Type B pancreatic cell (in vitro differentiated cells): ENCODE results near the gene GTF2H4. TPM values are rescaled to one million over a fixed set of nuclear protein-coding genes. Genes with fewer than 3 reads are reported as not detected.
"Not testable (repeated sequence)": the region's sequence is repeated elsewhere in the genome, so short reads cannot be mapped to it uniquely, and the experiment has no call there.

Experiments
- DNase-seq: peaks from one replicate; pipeline ENCODE4 v3.0.0; 2021; ENCODE audit warnings: mixed read lengths; ENCODE audit not compliant: unreplicated experiment; ENCODE audit errors: extremely low spot score
- H3K27ac Mint-ChIP-seq: 2 replicates; pipeline ENCODE4 v1.8.0; 2021; ENCODE audit warnings: mild to moderate bottlenecking, mixed read lengths
- H3K27me3 Mint-ChIP-seq: 2 replicates; pipeline ENCODE4 v1.8.0; 2021; ENCODE audit warnings: mixed read lengths
- H3K36me3 Mint-ChIP-seq: 2 replicates; pipeline ENCODE4 v1.8.0; 2021; ENCODE audit warnings: mixed read lengths
- H3K4me1 Mint-ChIP-seq: one replicate; pipeline ENCODE4 v1.8.0; 2021; ENCODE audit warnings: mixed read lengths; ENCODE audit not compliant: unreplicated experiment
- H3K4me3 Mint-ChIP-seq: 2 replicates; pipeline ENCODE4 v1.8.0; 2021; ENCODE audit warnings: mild to moderate bottlenecking, mixed read lengths
- H3K9me3 Mint-ChIP-seq: 2 replicates; pipeline ENCODE4 v1.8.0; 2021; ENCODE audit warnings: mixed read lengths
- total RNA-seq: library from RNA; stranded (reverse); gene quantifications from 2 replicates; pipeline ENCODE4 v1.2.1, GENCODE V29; 2021; ENCODE audit warnings: low replicate concordance
- TF ChIP-seq, protein P1 (sequence below): fragments of 200-600 bp; sonication (generic); conservative IDR thresholded peaks from 2 replicates; pipeline ENCODE4 v1.5.0; 2021; ENCODE audit warnings: antibody characterized with exemption, mild to moderate bottlenecking

The GTF2H4 gene
- total RNA-seq, 1 donor from 2014 or later: 78.7 TPM

DNA sequence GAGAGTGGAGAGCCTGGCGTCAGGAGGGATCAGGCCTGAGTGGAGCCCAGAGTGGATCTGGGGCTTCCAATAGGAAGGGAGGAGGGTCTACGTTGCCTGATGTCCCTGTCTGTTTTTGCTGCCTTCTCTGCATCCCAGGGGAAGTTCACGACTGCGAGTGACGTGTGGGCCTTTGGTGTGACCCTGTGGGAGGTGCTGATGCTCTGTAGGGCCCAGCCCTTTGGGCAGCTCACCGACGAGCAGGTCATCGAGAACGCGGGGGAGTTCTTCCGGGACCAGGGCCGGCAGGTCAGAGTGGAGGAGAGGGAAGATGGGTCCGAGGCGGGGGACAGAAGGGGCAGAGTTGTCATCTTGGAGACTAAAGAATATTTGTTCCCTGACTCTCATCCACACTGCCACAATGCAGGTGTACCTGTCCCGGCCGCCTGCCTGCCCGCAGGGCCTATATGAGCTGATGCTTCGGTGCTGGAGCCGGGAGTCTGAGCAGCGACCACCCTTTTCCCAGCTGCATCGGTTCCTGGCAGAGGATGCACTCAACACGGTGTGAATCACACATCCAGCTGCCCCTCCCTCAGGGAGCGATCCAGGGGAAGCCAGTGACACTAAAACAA is 9.2 kb upstream of the GTF2H4 start:
- no peak for DNase-seq
- H3K27me3 Mint-ChIP-seq: no peaks in the 10 kb centered on the region
- H3K4me3 Mint-ChIP-seq: no peak overlapping the region
- TF ChIP-seq, protein P1, sequence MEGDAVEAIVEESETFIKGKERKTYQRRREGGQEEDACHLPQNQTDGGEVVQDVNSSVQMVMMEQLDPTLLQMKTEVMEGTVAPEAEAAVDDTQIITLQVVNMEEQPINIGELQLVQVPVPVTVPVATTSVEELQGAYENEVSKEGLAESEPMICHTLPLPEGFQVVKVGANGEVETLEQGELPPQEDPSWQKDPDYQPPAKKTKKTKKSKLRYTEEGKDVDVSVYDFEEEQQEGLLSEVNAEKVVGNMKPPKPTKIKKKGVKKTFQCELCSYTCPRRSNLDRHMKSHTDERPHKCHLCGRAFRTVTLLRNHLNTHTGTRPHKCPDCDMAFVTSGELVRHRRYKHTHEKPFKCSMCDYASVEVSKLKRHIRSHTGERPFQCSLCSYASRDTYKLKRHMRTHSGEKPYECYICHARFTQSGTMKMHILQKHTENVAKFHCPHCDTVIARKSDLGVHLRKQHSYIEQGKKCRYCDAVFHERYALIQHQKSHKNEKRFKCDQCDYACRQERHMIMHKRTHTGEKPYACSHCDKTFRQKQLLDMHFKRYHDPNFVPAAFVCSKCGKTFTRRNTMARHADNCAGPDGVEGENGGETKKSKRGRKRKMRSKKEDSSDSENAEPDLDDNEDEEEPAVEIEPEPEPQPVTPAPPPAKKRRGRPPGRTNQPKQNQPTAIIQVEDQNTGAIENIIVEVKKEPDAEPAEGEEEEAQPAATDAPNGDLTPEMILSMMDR: no peak
- no peak overlapping the region for H3K27ac Mint-ChIP-seq
- no peaks in the 10 kb centered on the region for H3K9me3 Mint-ChIP-seq
- peaks cover 8% of the 10 kb centered on the region for H3K4me1 Mint-ChIP-seq
- peaks cover 9% of the 10 kb centered on the region for H3K36me3 Mint-ChIP-seq

DNA sequence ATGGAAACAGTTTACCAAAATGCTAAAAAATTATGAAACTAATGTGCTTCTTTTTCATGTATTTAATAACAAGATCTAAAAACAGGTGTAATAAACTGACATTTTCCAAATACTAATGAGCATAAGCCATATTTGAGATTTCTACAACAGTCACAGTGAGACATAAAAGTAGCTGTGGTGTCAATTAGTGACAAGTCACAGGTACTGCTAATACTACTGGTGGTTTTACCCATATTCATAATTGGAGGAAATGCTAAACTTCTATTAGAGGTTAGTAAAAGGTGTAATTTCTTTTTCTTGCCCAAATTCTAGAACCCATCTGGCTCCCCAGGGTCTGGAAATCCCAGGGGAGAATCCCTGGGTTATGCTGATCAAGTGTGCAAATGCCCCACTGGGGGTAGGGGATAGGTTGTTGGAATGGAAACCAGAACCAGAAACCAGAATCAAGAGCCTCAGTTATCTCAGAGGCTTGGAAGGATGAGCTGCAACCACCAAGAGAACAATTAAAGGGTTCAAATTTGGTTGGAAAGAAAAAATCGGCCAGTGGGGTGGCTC is 7.1 kb upstream of the GTF2H4 start:
- Mint-ChIP-seq H3K27me3 (no peaks in the 10 kb centered on the region), H3K9me3 (no peaks in the 10 kb centered on the region), H3K27ac (no peak overlapping the region), H3K36me3 (no peaks in the 10 kb centered on the region), H3K4me1 (peaks cover 8% of the 10 kb centered on the region), H3K4me3 (no peak overlapping the region)
- TF ChIP-seq, protein P1: no peak
- DNase-seq: no peak

DNA sequence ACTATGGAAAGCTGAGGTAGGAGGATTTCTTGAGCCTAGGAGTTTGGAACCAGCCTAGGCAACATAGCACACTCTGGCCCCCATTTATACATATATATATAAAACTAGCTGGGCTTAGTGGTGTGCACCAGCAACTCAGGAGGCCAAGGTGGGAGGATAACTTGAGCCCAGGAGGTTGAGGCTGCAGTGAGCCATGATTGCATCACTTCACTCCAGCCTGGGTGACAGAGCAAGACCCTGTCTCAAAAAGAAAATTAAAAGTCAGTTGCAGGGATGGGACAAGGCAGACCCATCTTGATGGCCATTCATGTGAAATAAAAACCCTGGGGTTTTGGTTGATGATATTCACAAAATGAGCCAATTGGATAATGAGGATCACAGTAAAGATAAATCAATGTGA is 6.6 kb upstream of the GTF2H4 start:
- DNase-seq: no peak
- TF ChIP-seq, protein P1: no peak
- no peak overlapping the region for H3K27ac Mint-ChIP-seq
- peaks cover 8% of the 10 kb centered on the region for H3K4me1 Mint-ChIP-seq
- H3K27me3 Mint-ChIP-seq: no peaks in the 10 kb centered on the region
- H3K9me3 Mint-ChIP-seq: no peaks in the 10 kb centered on the region
- no peaks in the 10 kb centered on the region for H3K36me3 Mint-ChIP-seq
- H3K4me3 Mint-ChIP-seq: no peak overlapping the region

DNA sequence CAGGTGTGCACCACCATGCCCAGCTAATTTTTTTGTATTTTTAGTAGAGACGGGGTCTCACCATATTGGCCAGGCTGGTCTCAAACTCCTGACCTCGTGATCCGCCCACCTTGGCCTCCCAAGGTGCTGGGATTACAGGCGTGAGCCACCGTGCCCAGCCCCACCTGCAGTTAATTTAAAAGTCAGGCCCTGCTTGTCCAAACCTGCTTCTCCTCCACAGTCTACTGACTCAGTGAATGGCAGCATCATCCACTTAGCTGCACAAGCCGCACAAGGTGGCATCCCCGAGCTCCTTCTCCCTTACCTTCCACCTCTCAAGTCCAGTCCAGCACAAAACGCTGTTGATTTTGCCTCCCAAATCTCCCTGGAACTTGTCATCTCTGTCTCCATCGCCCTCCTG is 5.8 kb upstream of the GTF2H4 start:
- H3K4me1 Mint-ChIP-seq, H3K9me3 Mint-ChIP-seq, DNase-seq, H3K27me3 Mint-ChIP-seq, H3K36me3 Mint-ChIP-seq, H3K27ac Mint-ChIP-seq, H3K4me3 Mint-ChIP-seq: not testable (repeated sequence)

DNA sequence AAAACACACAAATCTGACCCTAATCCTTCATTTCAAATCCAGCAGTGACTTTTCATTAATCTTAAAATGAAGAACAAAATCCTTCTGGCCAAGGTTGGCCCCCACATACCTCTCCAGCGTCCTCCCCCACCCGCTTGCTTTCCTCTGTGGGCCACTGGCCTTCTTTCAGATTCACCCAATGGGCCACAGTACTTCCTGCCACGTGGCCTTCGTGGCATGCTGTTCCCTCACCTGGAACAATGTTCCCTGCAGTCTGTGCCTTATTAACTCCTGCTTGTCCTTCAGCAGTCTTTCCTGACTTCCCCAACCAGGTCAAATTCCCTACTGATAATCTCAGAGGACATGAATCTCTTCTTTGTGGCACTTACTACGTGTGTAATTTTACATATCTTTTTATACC is 5.3 kb upstream of the GTF2H4 start:
- DNase-seq: no peak
- Mint-ChIP-seq H3K4me3 (no peak overlapping the region), H3K36me3 (no peaks in the 10 kb centered on the region), H3K27ac (no peak overlapping the region), H3K27me3 (no peaks in the 10 kb centered on the region), H3K4me1 (peaks cover 8% of the 10 kb centered on the region), H3K9me3 (no peaks in the 10 kb centered on the region)
- TF ChIP-seq, protein P1: no peak

DNA sequence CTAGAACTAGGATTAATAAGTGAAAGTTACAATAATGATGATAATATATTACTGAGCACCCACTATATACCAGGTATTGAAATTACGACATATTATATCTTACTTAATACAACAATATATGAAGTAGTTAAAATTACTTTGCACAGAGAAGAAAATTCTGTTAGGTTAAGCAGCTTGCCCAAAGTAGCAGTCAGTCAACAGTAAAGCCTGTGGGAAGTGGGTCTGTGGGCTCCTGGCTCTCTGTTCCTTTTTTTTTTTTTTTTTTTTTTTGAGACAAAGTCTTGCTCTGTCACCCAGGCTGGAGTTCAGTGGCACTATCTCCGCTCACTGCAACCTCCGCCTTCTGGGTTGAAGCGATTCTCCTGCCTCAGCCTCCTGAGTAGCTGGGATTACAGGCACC is 4.8 kb upstream of the GTF2H4 start:
- Mint-ChIP-seq H3K36me3 (no peaks in the 10 kb centered on the region), H3K27ac (no peak overlapping the region), H3K4me1 (peaks cover 14% of the 10 kb centered on the region), H3K4me3 (no peak overlapping the region), H3K27me3 (no peaks in the 10 kb centered on the region), H3K9me3 (no peaks in the 10 kb centered on the region)
- DNase-seq: no peak
- TF ChIP-seq, protein P1: no peak

DNA sequence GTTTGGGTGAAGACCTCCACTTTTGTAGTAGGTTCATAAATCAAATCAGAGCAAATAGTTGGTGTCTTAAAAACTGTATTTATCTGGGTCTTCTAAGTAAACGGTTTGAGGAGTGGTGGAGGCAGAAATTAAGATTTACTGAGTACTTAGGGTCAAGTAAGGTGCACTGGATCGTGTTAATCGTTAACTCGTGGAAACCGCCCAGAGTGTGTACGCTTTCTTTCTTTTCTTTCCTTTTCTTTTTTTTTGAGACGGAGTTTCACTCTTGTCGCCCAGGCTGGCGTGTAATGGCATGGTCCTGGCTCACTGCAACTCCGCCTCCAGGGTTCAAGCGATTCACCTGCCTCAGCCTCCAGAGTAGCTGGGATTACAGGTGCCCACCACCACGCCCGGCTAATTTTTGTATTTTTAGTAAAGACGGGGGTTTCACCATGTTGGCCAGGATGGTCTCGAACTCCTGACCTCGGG is 683 bp upstream of the GTF2H4 start:
- not testable (repeated sequence) for H3K36me3 Mint-ChIP-seq, H3K27me3 Mint-ChIP-seq, DNase-seq, H3K9me3 Mint-ChIP-seq
- Mint-ChIP-seq H3K27ac (peak overlapping the region; percentile 84), H3K4me1 (peaks cover 23% of the 10 kb centered on the region), H3K4me3 (peak overlapping the region; percentile 99)
